HG03469 (cell line): ENCODE measurements around the gene TGM1.

Experiments used
- ATAC-seq: cut with Tn5 transposase; IDR thresholded peaks from one replicate; pipeline ENCODE4 v1.9.1; 2021; ENCODE audit warnings: mild to moderate bottlenecking, moderate library complexity, moderate number of reproducible peaks; ENCODE audit not compliant: unreplicated experiment

TGM1 gene

DNA sequence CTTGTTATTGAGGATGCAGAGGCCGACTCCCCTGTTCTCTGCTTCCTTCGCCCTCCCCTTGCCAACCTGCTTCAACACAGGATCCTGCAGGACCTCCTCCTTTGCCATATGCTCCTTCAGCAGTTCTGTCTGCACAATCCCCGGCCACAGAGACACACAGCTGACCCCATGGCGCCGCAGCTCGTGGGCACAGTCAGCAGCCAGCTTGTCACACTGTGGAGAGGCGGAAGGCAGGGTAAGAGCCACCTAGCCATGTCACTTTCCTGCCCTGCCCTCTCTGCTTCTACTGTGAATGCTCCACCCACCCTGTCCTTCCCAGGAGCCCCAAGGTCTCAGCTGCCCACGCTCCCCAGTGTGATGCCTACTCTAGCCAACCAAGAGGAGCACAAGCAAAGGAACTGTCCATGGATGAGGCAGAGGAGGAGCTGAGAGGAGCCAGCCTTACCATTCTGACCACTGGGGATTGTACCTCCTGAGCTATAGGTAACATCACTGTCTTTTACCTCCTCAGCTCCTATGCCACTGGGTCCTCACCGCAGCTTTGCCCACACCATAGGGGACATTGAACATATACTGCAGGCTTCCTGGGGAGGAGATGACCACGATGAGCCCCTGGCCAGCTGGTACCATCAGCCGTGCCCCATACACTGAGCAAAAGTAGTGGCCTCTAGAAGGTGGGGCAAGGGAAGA, 29.3 kb upstream of the TGM1 start:
- ATAC-seq: no peak

GRCh38 chr14:24291446-24292117, 28.6 kb upstream of the TGM1 start:
- ATAC-seq: no peak

- no peak for ATAC-seq
These were observed 27.8 kb upstream of the TGM1 start for GRCh38 chr14:24290746-24291145.

DNA sequence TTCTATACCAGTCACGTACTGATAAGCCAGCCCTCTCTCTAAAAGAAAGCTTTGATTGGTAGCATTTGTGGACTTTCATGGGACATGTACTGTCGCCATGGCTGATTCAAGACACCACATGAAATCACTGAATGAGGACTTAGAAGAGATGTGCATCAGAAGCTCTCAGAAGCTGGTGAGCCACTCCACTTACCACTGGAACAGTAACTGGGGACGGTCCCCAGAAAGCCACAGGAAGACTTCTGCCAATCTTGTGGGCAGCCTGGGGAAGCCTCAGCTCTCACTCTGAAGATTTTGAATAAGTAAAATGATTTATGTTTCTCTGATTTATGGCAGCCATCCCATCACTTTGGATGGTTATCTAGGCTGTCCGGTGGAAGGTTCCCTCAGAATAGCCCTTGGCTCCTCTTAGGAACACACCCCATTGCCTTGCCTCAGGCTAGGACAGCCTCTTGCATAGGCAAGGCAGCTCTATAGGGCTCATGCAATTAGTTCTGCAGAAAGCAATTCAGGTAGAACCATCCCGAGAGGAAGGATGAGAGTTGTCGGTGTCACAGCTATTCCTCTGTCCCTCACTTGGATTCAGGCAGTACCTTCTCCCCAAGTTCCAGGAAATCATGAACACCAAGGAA, 26.8 kb upstream of the TGM1 start:
- ATAC-seq: no peak

GRCh38 chr14:24286996-24287395, 24.0 kb upstream of the TGM1 start:
- no peak for ATAC-seq

DNA sequence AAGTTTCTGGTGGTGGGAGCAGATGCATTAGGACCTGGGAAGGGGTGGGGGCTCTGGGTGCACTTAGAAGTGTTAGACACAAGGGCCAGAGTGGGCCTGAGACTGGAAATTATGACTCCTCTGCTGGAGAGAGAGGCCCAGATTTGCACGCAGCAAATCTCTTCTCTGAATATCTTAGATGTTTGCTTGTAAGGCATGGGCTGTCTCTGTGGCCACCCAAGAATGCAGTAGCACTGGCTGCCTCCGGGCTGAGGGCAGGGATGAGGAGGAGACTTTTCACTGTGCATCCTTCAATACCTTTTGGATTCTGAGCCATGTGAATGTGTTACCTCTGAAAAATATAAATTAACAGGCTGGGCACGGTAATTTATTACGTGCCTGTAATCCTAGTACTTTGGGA, 22.4 kb upstream of the TGM1 start:
- no peak for ATAC-seq

GRCh38 chr14:24284501-24285035, 21.6 kb upstream of the TGM1 start:
- no peak for ATAC-seq

DNA sequence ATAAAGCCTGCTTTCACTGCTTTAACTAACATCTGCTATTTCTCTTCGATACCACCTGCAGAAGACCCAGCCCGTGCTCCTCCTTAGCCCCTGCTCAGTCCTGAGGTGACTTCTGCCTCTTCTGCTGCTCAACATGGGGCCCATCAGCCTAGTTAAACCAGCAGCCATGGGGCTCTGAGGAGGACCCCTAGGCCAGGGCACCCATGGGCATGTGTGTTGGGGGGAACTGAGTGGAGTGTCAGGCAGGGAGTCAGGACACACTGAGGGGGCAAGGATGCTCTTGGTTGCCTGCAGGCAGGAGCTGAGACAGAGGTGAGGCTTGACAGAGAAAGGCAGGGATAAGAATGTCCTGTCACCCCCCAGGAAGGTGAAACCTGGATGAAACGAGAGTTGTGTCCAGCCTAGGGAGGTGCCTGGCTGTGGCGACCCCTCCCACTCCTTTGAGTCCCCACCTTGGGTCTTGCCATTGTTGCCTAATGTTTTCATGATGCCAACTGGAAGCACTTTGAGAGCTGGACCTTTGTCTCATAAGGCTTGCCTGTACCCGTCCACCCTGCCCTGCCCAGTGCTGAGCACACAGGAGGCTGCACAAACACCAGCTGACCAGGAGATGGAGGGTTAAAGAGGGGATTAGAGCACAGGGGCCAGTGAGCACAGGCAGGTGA, 21.0 kb upstream of the TGM1 start:
- ATAC-seq: no peak

- no peak for ATAC-seq
These were observed 19.8 kb upstream of the TGM1 start for GRCh38 chr14:24282736-24283135.

GRCh38 chr14:24281636-24282035, 18.7 kb upstream of the TGM1 start:
- ATAC-seq: no peak

- no peak for ATAC-seq
These were observed 18.0 kb upstream of the TGM1 start for GRCh38 chr14:24280797-24281460.

GRCh38 chr14:24279301-24280186, 16.6 kb upstream of the TGM1 start:
- peak; percentile 44 for ATAC-seq

- ATAC-seq: no peak
These were observed 15.4 kb upstream of the TGM1 start for GRCh38 chr14:24278424-24278823.

DNA sequence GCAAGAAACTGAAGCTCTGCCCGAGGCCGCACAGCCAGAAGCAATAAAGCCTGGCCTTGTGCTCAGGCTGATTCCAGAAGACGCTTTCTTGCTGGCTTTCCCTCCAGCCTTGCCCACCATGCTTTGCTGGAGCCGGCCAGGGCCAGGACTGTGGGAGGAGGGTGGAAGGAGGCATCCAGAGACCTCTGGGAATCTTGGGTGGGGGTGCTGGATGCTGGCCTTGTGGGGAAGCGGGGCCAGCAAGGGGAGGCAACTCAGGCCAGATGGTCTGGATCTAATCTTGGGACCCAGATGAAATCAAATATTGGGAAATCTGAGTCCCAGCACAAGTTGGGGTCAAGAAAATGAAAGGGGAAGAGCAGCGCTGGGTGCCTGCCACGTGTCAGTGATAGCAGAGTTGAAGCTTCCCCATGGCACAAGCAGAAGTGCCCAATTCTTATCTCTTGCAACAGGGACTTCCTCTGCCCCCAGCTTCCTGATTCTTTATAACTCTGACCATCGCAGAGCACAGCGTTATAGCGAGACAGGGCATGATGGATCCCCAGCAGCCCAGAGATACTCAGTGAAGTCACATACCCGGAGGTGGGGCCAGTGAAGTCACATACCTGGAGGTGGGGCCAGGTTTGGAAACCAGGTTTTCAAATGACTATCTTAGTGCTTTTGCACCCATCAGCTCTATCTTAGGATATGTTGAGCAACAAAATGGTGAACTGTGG, 14.8 kb upstream of the TGM1 start:
- ATAC-seq: no peak

- no peak for ATAC-seq
These were observed 14.1 kb upstream of the TGM1 start for GRCh38 chr14:24277071-24277470.

DNA sequence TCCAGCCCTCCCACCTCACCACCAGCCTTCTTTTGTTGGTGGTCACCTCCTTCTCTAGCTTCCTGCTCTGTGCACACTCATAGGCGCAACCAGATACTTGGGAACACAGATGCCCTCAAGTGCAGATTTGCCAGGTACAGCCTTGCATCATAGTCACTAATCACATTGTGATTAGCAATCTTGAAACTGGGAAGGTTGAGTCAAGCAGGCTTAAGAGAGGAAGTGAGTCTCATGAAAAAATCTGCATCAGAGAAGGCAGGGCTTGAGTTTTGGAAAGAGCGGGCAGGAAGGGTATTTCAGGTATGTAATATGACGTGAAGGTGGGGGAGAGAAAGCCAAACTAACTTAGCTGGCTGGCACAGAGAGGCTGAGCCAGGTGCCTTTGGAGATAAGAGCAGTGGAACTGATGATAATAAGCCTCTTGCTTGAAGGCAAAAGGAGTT, 11.1 kb upstream of the TGM1 start:
- peak; percentile 37 for ATAC-seq

DNA sequence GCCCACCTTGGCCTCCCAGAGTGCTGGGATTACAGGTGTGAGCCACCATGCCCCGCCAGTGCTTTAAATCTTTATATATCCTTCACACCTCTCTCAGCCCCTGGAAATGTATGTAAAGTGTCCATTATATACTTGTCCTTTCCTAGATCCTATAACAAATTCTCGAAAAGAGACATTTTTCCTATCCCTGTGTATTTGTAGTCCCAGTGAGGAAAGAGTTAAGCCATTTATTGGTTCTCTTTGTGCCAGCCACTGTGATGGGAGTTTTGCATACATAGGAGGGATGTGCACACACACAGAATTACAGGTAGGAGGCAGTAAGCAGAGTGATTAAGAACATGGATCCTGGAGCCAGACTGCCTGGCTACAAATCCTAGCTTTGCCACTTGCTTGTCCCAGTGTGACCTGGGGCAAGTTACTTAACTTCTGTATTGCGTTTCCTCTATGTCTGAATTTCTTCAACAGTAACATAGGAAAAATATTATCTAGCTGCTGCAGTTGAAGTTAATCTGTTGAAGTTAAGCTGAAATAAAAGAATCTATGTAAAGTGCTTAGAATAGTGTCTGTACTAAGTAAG, 10.5 kb upstream of the TGM1 start:
- ATAC-seq: no peak

GRCh38 chr14:24272467-24272866, 9.5 kb upstream of the TGM1 start:
- ATAC-seq: no peak

GRCh38 chr14:24271834-24272263, 8.9 kb upstream of the TGM1 start:
- ATAC-seq: no peak
